GM21737 (cell line): ENCODE measurements around the gene CXXC5.

Experiments used
- ATAC-seq: cut with Tn5 transposase; IDR thresholded peaks from one replicate; pipeline ENCODE4 v1.9.1; 2021; ENCODE audit warnings: mild to moderate bottlenecking, moderate library complexity; ENCODE audit not compliant: unreplicated experiment

CXXC5 gene

GRCh38 chr5:139638090-139638735, 9.9 kb upstream of the CXXC5 start:
- no peak for ATAC-seq

- ATAC-seq = no peak
Observed at GRCh38 chr5:139638736-139639618, 9.2 kb upstream of the CXXC5 start.

DNA sequence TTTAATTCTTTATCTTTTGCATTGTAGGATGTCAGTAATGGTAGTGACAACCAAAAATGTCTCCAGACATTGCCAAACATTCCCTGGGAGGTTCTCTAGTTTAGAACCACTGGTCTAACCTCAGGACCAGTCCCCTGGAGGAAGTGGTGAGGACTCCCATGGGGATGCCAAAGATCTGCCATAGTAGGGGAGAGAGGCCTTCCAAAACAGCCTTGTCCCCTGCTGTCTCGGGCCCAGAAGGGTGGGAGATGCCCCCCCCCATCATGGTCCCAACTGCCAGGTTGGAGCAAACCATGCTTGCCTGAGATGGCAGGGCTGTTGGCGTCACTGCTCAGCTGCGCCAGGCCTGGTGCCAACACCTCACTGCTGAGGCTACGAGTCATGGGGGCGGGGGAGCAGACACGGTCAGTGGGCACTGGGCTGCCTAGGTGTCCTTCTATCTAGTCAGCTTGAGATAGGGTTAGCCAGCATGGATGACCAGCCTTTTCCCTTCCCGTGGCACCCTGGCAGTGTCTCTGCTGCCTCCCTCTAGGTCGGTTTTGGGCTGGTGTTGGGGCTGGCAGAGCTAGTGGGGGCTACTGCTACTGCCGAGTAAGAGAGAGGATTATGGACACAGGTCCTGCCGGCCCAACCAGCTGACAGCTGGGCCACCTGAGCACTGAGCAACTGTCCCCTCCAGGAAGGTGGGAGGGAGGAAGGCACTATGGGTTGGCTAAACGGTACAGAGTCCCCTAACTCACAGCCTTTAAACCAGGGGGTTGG, 8.3 kb upstream of the CXXC5 start:
- ATAC-seq = no peak

GRCh38 chr5:139640421-139641115, 7.6 kb upstream of the CXXC5 start:
- no peak for ATAC-seq

- no peak for ATAC-seq
Observed at GRCh38 chr5:139641116-139642080, 6.8 kb upstream of the CXXC5 start.

DNA sequence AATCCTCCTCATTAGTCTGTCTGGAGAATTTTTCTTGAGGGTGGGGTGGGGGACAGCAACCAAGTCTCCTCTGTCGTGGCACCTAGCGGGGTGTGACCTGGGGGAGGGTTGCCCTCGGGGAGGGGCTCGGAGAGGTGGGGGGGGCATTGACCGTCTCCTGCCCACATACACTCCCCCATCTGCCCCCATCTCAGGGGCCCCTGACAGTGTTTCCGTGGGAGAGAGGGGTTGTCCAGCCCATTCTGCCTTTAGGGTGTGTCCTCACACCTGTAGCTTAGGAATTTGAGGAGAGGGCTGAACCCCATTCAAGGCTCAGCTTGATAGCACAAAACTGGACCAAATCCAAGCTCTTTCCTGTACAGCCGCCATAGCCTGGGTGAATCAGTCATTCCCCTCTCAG, 5.9 kb upstream of the CXXC5 start:
- no peak for ATAC-seq

DNA sequence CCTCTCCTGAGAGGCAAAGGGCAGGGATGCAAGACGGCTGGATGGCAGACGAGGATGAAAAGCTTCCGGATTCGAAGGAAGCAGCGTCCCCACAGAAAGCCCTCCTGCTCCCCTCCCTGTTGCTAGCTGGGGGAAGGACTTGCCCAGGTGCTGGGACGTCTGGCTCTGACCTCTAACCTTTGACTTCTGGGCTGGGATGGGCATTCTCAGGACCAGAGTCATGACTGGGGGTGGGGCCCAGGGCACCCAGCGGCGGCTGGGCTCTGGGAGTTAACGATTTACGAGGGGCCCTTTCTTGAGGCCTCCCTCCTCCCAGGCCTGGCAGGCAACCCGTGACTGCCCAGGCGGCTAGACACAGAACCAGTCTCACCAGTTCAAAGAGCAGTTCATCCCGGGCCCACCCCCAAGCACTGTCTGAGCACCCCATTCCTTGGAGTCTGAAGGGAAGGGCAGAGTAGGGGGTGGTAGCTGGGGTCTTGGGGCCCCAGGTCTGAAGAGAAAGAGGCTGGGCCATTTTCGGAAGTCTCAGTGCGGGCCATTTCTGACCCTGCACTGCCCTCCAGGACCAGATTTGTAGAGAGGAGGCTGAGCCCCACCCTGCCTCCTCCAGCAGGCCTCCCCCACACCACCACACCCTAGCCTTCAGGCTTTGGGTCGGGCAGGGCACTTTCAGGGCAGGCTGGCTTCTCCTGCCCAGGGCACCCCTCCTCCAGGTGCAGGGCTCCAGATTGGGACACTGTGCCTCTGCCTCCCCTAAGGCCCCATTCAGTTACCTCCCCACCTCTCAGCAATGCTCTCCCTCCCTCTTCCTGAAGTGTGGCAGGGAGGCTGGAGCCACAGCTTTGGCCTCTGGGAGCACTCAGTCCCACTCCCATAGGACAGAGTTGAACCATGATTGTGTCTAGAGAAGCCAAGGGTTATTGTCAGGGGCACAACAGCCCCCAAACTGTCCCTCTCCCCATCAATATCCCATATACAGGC, 5.0 kb upstream of the CXXC5 start:
- ATAC-seq = no peak

DNA sequence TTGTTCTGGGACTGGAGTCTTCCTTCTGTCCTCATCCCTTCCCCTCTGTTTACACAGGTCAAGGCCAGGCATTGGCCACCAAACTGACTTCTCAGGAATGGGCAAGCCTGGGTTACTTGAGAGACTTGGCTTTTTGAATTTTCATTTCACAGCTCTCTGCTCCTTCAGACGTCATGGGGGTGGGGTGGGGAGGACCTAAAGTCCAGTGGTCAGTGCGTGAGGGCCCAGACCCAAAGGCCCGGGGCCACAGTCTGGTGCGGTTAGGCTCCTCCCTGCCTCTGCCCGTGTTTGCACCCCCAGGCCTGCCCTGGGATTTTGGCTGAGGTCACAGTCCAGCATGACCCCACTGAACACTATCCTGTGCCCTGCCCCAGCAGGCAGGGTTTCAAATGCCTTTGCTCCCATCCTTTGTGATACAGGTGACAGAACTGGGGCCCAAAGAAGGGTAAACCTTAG, 4.1 kb upstream of the CXXC5 start:
- no peak for ATAC-seq

GRCh38 chr5:139644646-139645429, 3.3 kb upstream of the CXXC5 start:
- no peak for ATAC-seq

DNA sequence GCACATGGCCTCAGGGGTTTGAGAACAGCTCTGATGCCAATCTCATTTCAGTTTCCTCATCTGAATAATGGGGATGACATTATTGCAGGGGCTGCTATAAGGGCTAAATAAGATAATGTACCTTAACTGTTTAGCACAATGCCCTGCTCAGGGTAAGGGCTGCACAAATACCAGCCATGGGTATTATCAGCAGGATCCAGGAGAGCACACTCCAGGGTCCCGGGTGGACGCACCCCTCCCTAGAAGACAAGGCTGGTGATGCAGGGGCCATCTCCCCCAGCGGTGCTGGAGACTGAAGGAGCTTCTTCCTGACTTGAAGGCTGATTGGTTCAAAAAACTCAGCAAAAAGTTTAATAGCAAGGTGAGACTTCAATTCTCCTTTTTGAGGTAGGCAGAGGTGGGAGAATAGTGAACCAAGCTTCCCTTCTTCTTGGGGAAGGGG, 2.7 kb upstream of the CXXC5 start:
- ATAC-seq = no peak

DNA sequence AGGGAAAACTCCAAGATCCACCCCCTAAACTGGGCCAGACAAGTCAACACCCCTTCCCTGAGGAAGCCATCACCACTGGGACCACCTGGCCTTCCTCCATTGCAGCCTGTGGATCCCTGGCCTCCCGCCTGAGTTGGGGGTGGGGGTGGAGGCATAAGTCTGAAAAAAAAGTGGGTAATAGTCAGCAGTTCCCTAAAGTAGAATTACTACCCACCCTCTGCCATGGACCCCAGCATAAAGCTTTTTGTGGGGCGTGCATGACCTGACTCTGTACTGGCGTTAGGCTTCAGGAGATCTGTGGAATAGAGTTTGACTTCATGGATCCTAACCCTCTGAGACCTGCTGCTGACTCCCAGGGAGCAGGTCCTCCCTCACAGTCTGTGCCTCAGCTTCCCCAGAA, 2.0 kb upstream of the CXXC5 start:
- no peak for ATAC-seq

DNA sequence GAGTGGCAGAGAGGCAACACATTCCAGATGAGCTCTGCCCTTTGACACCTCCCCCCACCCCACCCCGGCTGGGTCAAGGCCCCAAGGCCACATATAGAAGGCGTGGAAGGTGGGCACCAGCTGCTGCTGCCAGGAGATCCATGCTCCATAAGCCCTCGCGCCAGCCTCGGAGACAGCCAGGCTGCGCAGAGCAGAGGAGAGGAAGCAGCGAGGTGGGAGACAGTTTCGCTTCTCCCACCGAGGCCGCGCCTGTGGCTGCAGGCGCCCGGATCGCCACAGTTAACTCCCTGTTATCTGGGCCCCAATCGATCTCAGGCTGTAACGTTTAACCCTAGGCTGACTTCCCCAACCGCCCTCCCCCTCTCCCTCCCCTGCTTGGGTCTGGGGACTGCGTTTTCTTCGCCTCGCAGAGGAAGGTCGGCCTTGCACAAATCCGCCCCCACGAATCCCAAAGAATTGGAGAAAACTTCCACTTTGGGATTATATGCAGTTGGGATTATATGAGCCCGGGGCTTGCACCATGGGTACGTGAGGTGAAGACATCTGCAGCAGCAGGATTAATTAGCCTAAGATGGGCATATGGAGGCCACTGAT, 1.1 kb upstream of the CXXC5 start:
- no peak for ATAC-seq

GRCh38 chr5:139647506-139648204, 494 bp upstream of the CXXC5 start:
- ATAC-seq = no peak

GRCh38 chr5:139649082-139649991, 1.2 kb downstream of the CXXC5 start:
- ATAC-seq = no peak

DNA sequence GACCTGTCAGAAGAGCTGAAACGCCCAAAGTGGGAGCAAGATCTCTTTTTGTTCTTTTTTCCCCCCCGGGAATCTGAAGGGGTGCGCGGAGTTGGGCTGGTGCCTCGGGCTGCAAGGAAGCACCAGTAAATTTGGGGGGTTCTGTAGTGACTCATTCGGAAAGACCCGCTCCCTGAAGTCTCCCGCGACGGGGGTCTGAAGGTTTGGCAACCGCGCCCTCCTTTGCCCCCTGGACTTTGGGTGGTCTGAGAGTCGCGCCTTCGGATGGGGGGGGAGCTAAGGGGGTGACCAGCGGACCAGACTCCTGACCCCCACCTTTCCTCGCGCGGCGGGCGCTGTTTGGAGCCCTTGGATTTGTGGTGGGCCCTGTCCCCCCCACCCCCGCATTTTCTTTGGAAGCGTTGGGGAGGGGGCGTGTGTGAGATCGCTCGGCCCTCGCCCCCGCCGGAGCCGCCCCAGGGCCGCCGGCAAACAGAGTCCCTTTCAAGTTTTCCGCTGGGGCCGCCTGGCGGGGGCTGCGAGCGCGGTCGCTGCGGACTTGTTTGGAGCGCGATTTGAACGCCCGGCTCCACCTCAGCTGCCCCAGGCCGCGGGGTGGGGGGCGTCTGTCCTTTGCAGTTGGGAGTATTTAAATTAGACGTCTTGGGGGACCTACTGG, 2.0 kb downstream of the CXXC5 start:
- no peak for ATAC-seq
